NOMO-1 treated with DMSO at 0.1 percent for 48 hours (cell line): Measurements from ENCODE around the gene CDK14.

Experiments used
- DNase-seq: peaks from one replicate; lab custom pipeline; 2025; ENCODE audit not compliant: unreplicated experiment; lab: John Stamatoyannopoulos, UW

The CDK14 gene

DNA sequence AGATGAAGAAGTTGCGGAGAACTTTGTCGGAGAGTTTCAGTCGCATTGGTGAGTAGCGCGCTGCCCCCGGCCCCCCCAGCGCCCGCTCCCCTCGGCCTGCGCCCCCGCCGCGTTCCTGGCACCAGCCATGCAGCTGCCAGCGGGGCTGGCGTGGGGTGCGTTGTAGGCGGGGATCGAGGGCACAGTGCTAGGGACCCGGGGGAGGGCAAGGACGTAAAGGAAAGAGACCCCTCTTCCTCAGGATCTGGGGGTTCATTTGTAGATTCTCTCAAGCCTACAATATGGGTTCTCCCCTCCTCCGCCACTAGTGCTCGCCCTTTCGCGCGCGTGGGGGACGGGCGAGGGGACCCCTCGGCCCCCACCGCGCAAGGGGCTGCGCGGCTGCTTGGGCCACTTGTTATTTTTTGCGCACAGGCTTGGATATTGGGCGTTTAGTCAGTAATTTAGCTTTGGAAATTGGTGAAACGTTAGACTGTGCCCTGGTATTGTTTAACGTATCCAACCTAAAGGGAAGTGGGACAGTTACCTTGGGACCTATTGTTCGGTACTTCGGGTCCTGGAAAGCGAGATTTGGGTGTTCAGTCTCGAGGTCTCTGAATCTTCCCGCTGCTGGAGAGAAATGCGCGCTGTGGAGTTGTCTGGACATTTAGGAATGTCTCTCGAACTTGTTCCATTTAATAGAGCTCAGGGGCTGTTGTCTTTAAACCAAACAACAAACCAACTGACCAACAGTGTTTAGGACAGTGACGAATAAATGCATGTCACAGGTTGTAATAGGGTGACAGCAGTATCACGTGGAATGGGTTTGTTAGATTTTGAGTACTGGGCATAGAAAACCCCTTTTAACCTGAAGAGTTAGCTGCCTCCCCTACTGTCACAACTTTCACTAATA is 796 bp downstream of the CDK14 start:
- DNase-seq = peak; percentile 51

DNA sequence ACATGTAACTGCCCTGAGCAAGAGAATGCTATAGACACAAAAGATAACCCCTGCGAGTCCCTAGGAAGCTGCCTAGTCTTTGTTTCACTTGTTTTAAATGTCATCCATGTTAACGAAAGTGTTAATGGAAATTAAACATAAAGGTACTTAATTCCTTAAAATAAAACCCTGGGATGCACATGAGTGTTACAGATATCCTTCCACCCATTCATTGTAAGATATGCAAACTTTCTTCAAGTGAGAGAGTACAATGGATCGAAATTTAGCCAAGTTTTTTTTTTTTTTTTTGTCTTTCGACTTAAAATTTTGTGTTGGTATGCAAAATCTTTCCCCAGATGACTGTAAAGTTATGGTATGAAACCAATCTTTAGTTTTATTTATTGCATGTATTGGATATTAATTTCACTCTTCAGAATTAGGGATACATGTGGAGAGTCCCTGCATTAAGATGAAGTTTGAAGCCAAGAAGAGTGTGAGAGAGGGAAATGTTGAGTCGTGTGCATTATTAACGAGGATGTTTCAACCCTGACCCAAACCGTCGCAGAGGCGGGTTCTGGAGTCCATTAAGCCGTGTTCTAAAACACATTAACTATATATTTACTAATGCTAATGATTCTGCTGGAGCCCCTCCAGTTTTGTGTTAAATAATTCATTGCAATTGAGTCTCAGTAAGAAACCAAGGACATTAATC is 1.6 kb downstream of the CDK14 start:
- no peak for DNase-seq

DNA sequence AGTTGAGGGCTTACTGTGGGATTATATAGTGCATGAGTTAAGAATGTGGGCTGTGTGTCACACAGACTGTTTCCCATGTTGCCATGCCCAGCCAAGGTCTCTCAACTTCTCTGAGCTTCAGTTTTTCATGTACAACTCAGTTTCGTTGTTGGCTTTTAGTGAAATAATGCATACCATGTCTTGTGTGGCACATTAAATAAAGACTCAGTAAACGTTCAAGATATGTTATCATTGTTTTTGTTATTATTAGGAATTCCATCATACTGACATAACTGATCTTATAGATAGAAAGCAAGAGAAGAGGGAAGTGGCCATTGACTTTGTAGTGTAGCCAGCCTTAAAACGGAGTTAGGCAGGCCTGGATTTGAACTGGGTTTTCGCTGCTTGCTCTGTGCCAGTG is 2.9 kb downstream of the CDK14 start:
- DNase-seq = no peak

DNA sequence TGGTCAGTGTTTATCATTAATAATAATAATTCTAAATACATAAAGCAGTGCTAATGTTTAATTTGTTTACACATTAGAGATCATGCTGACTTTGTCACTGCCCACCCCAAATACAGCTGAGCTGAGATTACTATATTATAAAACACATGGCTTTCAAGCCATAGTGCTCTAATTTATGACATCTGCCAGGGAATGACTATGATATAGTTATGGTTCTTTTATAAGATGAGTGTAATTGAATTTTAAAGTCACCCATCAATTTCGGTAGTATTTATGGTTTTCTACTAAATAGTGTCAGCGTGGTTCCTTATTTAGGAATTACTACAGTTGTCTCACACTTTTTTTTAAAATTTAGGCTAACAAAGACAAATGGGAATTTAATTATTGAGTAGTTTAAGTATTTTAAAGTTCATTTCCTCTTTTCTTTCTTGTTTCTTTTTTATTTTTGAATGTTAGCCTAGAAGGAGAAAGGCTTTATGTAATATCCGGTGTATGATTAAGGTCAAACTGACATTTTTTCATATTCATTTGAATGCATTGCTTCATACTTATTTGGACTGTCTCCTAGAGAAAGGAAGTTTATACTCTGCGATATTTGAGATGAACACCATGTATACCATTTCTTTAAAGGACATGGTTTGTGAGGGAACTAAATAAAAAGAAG is 3.9 kb downstream of the CDK14 start:
- DNase-seq = peak; percentile 100

DNA sequence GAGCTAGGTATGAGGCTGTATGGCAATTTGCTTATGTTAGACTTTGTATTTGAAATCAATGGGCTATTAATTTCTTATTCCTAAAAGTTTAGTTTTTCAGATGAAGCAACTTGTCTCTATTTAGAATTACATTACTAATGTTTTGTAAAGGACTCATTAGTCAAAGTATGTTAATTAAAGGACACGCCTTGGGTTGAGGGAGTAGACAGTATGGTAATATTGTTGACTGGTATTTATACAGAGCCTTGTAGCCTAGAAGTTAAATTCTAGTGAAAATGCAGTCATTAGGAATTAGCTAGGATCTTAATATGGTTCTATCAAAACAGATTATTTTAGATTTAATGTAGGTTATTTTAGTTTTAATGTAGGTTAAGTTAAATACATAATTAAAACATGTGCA is 6.2 kb downstream of the CDK14 start:
- no peak for DNase-seq

DNA sequence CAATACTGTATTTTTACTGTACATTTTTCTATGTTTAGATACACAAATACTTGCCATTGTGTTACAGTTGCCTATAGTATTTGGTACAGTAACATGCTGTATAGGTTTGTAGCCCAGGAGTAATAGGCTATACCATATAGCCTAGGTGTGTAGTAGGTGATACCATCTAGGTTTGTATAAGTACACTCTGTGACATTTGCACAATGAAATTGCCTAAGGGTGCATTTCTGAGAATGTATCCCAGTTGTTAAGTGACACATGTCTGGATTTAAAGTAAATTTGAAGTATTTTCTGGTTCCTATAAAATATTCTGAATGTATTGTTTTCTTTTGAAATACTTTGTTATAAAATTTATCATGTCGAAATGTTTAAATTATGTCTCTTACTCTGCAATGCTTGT is 7.2 kb downstream of the CDK14 start:
- DNase-seq = no peak

DNA sequence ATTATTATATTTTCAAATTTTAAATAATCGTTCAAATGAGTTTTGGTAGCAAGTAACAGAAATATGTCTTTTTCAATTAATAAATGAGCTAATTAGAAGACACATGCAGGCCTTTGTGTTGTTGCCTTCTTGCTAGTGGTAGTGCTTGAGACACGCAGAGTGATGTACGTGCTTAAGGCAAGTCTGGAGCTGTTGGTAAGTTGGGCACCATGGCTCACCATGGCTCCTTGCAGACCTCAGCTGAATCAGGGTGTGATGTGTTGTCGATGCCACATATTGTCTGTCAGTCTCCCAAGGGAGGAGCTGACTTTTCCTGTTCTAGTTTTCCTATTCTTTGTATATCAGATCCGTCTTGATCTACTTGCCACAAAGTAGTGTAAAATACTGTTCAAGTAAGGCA is 8.3 kb downstream of the CDK14 start:
- DNase-seq = no peak

DNA sequence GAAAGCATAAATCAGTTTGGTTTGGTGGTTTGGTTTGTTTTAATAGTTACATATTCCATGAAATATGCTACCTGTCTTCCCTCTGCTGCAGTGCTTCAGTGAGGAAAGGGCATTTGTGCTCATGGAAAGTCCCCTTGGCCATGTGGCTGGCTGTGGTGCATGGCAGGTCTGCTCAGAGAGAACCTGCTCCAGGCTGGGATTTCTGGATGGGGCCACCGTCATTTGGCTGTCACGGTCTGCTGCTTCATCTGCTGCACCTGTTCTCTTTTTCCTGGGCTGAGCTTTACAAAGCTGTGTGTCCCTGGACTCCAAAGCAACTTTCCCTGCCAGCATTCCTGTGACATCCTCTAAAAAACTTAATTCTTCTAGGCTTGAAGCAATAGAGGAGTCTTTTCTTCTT is 8.9 kb downstream of the CDK14 start:
- no peak for DNase-seq

DNA sequence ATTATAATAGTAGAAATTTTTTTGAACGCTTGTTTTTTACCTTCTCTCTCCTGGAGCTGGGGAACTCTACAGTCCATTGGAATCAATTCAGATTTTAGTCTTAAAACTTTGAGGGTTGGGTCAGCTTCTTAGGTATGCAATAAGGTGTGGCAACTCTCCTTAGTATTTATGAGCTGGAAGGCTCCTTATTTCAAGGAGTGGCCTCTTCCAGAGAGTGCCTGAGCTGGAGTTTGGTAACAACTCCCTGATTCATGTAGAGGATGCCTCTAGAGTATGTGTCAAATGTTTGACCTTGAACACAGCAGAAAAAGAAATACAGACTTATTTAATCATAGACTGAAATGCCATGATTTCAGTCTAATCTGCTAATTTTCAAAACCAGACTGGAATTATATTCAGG is 11.1 kb downstream of the CDK14 start:
- no peak for DNase-seq

DNA sequence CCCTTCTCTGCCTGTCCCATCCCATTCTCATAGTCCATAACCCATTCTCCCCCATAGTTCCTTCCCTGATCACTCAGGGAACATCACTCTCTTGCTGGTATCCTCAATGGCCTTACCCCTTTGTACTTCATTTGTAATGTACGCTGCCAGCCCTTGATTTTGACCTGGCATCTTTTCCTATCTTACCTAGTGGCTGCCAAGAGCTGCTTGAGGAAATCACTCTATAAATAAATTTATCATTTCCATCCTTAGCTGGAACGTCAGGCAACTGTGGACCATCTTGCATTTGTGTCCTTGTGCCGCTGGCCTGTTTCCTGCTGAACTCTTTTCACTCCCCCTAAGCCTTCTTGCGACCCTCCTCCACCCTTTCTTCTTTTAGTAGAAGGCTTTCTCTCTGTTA is 14.0 kb downstream of the CDK14 start:
- no peak for DNase-seq

DNA sequence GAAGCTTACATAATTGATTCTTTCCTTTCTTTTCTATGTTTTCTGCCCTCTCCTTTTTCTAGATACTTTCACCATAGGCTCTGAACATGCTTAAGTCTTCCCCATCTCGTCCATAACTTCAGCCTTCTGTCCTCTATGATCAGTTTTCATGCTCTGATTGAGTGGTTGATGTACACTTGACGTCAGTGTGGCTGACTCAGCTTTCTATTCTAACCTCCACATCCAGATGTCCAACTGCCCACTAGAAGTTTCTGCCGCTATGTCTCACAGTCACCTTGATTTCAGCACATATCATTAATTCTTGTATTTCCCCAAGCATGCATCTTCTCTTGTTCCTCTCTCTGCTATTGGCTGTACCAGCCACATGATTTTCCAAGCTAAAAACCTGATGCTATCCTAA is 15.0 kb downstream of the CDK14 start:
- DNase-seq = no peak

DNA sequence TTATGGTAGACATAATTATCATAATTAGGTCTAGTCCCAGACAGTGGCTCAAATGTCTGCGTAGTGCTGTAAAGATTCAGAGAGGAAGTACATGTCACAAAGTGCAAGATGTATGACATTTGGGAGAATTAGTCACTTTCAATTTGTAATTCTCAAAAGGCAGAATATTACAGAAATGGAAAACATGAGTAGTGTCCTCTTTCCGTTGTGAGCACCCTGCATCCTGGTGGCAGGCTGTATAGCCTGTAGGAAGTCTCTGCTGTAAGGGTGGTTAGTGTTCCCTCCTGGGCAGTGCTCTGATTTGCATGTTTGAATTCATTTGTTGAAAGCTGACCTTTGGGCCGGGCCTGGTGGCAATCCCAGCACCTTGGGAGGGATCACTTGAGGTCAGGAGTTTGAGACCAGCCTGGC is 17.0 kb downstream of the CDK14 start:
- peak; percentile 99 for DNase-seq

DNA sequence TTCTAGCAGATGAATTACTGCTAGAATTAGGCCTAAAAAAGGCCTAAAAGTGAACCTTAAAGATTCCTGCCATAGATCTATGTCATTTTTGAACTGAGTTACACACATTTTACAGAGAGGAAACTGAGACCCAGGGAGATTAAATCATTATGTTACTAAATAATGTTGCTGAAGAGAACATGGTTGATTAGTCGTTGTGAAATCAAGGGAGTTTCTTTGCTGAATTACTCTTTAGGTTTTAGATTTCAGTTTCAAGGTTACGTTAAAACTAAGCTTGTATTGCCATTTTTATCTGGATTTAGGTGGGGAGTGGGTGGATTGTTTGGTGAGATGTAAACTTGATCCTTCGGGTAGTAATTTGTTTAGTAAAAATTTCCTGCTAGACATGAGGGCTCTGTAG is 21.3 kb downstream of the CDK14 start:
- no peak for DNase-seq

DNA sequence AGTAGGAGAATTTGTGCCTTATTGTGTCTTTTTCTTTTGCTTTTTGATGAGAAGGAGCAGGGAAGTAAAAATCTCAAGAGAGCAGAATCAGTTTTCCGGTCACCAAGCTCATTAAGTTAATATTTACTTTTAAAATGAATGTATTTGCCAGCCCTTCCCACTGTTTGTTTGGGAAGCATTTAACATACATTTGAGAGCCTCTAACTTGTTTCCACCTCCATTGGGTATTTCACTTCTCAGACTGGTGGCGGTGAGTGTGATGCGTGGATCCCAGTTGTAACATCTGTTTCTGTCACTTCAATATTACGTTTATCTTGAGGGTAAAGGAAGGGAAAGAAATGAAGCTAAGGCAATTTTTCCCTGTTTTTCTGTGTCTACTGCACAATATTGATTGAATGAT is 22.8 kb downstream of the CDK14 start:
- DNase-seq = no peak

DNA sequence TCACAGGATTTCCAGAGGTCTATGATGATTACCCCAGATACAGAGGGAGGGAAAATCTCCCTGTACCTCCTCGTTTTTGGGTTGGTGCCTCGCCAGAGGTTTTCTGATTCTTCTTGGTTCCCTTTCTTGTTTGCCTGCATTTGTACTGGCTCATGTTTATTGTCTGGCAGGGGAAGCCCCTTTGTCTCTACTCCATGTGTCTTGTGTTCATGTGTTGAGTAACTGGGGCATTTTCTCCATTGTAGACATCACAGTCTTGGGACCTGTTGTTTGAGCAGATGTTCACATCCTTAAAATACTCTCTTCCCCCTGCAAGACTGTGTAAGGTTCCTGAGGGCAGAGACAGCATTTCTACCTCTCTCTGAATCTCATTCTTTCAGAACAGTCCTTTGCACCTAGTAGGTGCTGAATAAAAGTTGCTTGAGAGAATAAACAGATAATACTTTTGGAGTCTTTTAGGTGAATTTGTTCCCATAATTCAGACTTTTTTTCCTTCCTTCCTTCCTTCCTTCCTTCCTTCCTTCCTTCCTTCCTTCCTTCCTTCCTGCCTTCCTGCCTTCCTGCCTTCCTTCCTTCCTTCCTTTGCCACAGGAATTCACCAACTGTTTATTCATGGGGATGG is 25.1 kb downstream of the CDK14 start:
- peak; percentile 67 for DNase-seq

DNA sequence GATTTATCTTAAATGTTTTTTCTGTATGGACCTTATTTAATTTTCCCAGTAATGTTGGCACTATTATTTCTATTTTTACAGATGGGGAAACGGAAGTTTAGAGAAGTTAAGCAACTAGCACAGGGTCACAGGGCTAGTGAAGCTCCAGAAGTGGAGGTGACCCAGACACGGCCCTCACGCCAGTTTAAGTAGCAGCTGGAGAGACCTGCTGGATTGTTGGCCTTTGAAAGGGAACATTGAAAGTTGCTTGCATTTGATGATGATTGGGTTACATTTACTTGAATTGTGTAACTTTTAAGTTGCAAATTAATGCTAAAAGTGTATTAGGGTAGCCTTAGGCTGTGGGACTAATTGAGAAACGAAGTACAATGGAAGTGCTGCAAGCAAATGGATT is 25.6 kb downstream of the CDK14 start:
- DNase-seq = peak; percentile 89

DNA sequence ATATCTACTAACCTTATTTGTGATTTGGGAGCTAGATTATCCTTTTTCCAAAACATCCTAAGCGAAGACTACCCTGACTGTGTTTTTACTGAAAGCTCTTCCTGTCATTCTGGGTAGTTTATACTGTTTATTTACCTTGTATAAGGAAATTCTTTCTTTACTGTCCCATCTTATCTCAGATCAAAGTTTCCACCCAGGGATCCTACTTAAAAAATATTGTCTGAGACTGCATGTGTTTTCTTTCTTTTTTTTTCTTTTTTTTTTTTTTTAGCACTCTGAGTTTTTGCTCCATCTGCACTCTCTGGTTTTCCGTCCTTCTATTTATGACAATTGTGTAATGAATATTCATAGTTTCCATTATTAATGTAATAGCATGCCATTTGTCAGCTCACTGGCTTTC is 26.5 kb downstream of the CDK14 start:
- no peak for DNase-seq

DNA sequence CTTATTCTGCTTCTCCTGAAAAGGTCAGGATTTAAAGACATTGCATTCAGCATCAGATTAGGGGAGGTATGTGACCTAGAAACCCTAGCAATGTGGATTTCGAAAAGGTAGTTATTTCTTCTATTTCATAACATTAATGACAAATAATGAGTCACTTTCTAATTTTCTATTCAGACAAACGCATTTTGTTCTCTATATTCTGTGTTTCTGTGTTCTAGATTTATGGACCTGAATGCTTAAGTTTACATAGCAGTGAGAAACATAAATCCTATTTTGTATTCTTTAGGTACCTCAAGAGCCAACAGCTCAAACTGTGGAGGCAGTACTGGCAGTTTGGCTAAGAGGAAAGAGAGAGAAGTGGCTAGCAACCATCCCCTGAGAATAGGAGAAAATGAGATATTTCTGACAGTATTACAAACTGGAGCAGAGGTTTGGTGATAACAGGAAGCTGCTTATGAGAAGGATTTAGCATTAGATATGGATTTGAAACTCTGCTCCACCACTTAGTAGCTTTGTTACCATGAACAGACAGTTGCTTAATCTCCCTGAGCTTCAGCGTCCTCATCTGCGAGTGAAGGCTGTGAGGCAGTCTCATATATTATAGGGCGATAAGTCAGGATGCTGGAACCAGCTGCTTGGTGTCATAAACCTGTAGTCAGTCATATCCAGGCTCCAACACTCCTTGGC is 28.2 kb downstream of the CDK14 start:
- peak; percentile 52 for DNase-seq

DNA sequence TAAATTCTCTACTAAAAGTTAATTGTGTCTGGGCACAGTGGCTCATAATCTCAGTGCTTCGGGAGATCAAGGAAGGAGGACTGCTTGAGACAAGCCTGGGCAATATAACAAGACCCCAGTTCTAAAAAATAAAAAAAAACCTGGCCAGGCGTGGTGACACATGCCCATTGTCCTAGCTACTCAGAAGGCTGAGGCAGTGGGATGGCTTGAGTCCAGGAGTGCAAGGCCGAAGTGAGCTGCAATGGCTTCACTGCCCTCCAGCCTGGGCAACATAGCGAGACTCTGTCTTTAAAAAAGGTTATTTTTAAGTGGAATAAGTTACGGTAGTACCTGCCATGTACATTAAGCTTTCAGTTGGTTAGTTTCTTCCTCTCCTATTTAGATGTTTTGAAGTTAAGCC is 28.9 kb downstream of the CDK14 start:
- DNase-seq = no peak

DNA sequence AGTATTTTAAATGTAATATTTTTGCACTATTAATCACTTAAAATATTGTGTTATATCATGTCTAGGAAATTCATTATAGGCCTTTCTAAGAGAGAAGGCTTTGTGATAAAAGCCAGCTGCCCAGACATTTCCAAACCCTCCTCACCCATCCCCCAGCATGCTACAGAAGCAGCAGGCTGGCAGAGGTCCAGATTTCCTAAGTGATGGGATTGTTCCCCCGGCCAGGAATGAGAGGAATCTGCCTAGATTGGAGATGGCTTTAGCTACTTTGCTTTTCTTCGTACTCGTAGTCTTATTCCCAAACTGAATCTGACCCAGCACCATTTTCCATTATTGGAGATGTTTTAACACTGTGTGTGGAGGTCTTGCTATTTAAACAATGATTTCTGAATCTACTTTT is 29.4 kb downstream of the CDK14 start:
- DNase-seq = no peak

DNA sequence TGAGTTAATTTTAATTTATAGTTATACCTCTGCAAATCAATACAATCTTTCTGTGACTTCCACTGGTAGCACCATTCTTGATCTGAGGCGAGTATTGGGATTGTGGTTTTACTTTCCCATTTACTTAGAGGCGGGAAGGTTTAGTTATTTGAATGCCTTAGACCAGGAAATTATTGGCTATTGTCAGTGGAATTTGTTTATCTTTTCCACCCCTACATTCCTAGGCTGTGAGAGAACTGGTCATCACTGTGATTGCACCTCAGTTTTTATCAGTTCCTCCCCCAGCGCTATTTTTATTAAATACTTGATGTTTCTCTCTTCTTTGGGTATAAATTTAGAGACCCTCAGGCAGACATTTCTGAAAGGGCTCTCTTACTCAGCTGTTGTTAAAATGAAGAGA is 29.9 kb downstream of the CDK14 start:
- DNase-seq = no peak
